Upper lobe of left lung (tissue), 4 donors: ENCODE data around the gene NPAS1.

Source experiments
- CTCF ChIP-seq, 6 experiments: fragments of 450-650 bp in 4 of 6; fragments of 200-600 bp in 2 of 6; sonication (generic) in 2 of 6; IDR thresholded peaks; one replicate each; pipeline ENCODE4 v1.5.1; 2016 to 2019; ENCODE audit warnings: antibody characterized with exemption in 6 of 6
- EP300 ChIP-seq, 4 donors: sonication (generic); formaldehyde crosslinking; IDR thresholded peaks; one replicate each; pipeline ENCODE4 v1.5.1; 2017; ENCODE audit warnings: antibody characterized with exemption in 4 of 4, control low read depth in 2 of 4

DNA sequence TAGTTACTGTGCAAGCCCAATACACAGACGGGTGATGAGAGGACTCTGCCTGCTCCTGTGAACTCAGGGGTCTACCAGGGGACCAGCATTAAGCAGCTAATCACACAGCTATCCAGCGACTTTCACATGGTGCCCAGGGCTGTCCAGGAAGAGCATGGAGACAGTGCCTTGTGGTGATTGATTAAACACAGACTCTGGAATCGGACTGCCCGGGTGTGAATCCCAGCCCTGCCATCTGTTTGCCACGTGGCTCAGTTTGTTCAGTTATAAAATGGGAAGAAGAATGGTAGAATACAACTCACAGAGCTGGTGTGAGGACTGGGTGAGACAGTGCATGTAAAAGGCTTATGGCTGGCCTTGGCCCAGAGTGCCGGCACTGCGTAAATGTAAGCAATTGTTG lies 42.1 kb upstream of the NPAS1 start:
- no peak for TF ChIP-seq CTCF (IDR thresholded peaks at IDR 0.05)
- TF ChIP-seq EP300 (IDR thresholded peaks at IDR 0.05): no peak
